IMR-90 (cell line): ENCODE measurements around the gene LRP1-AS.

ENCODE experiments used
- CEBPB ChIP-seq: IDR thresholded peaks from 2 replicates; pipeline ENCODE4 v1.6.1; 2012; ENCODE audit warnings: low read depth, low read length, improper control_type of control experiment
- CHD1 ChIP-seq: IDR thresholded peaks from 2 replicates; pipeline ENCODE4 v1.6.1; 2012; ENCODE audit warnings: low read depth, low read length, improper control_type of control experiment
- MAFK ChIP-seq: IDR thresholded peaks from 2 replicates; pipeline ENCODE4 v1.6.1; 2012; ENCODE audit warnings: low read depth, low read length, improper control_type of control experiment
- MAZ ChIP-seq: IDR thresholded peaks from 2 replicates; pipeline ENCODE4 v1.6.1; 2012; ENCODE audit warnings: low read depth, mild to moderate bottlenecking, low read length, improper control_type of control experiment, moderate library complexity, borderline replicate concordance
- MXI1 ChIP-seq: IDR thresholded peaks from 2 replicates; pipeline ENCODE4 v1.6.1; 2012; ENCODE audit warnings: low read depth, mild to moderate bottlenecking, low read length, moderate library complexity, borderline replicate concordance
- NFE2L2 ChIP-seq: fragments of 150-350 bp; IDR thresholded peaks from 2 replicates; pipeline ENCODE4 v1.6.1; 2016; ENCODE audit warnings: low read depth, mild to moderate bottlenecking, low read length
- POLR2A ChIP-seq: IDR thresholded peaks from 2 replicates; pipeline ENCODE4 v1.6.1; 2012; ENCODE audit warnings: mild to moderate bottlenecking, low read depth, low read length
- RAD21 ChIP-seq: IDR thresholded peaks from 2 replicates; pipeline ENCODE4 v1.6.1; 2012; ENCODE audit warnings: low read length, improper control_type of control experiment
- RCOR1 ChIP-seq: IDR thresholded peaks from 2 replicates; pipeline ENCODE4 v1.6.1; 2012; ENCODE audit warnings: mild to moderate bottlenecking, low read length, improper control_type of control experiment; ENCODE audit not compliant: insufficient replicate concordance
- RFX5 ChIP-seq: IDR thresholded peaks from 2 replicates; pipeline ENCODE4 v1.8.0; 2012; ENCODE audit warnings: low read depth, mild to moderate bottlenecking, low read length, moderate library complexity
- SMC3 ChIP-seq: fragments of 150-350 bp; IDR thresholded peaks from 2 replicates; pipeline ENCODE4 v1.6.1; 2016; ENCODE audit warnings: low read depth, mild to moderate bottlenecking, antibody characterized with exemption, low read length, moderate library complexity
- TF ChIP-seq, protein P1 (sequence below): conservative IDR thresholded peaks from 2 replicates; pipeline ENCODE4 v1.5.1; 2012; ENCODE audit warnings: mild to moderate bottlenecking, low read depth, low read length, improper control_type of control experiment
- TF ChIP-seq, protein P2 (sequence below): fragments of 150-350 bp; IDR thresholded peaks from 2 replicates; pipeline ENCODE4 v1.6.1; 2017; ENCODE audit warnings: mild to moderate bottlenecking, antibody characterized with exemption, low read length, low read depth

DNA sequence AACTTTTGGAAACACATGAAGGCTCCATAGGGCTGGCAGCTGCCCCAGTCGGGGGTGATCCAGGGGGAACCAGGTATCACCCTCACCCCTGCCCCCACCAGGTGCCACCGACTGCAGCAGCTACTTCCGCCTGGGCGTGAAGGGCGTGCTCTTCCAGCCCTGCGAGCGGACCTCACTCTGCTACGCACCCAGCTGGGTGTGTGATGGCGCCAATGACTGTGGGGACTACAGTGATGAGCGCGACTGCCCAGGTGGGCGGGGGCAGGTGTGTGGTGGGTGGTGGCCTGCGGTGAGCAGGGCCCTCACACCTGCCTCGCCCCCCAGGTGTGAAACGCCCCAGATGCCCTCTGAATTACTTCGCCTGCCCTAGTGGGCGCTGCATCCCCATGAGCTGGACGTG lies 46.8 kb upstream of the LRP1-AS start:
- no peak for TF ChIP-seq CHD1
- TF ChIP-seq, protein P1, sequence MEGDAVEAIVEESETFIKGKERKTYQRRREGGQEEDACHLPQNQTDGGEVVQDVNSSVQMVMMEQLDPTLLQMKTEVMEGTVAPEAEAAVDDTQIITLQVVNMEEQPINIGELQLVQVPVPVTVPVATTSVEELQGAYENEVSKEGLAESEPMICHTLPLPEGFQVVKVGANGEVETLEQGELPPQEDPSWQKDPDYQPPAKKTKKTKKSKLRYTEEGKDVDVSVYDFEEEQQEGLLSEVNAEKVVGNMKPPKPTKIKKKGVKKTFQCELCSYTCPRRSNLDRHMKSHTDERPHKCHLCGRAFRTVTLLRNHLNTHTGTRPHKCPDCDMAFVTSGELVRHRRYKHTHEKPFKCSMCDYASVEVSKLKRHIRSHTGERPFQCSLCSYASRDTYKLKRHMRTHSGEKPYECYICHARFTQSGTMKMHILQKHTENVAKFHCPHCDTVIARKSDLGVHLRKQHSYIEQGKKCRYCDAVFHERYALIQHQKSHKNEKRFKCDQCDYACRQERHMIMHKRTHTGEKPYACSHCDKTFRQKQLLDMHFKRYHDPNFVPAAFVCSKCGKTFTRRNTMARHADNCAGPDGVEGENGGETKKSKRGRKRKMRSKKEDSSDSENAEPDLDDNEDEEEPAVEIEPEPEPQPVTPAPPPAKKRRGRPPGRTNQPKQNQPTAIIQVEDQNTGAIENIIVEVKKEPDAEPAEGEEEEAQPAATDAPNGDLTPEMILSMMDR = no peak
- TF ChIP-seq POLR2A = no peak
- TF ChIP-seq CEBPB = no peak
- no peak for TF ChIP-seq NFE2L2
- no peak for TF ChIP-seq RCOR1
- no peak for TF ChIP-seq RAD21
- TF ChIP-seq MAFK = no peak
- TF ChIP-seq MXI1 = no peak
- TF ChIP-seq SMC3 = no peak
- no peak for TF ChIP-seq RFX5
- no peak for TF ChIP-seq MAZ
- TF ChIP-seq, protein P2, sequence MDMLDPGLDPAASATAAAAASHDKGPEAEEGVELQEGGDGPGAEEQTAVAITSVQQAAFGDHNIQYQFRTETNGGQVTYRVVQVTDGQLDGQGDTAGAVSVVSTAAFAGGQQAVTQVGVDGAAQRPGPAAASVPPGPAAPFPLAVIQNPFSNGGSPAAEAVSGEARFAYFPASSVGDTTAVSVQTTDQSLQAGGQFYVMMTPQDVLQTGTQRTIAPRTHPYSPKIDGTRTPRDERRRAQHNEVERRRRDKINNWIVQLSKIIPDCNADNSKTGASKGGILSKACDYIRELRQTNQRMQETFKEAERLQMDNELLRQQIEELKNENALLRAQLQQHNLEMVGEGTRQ = no peak
